GM19238 (cell line): ENCODE data around the gene SPATA4.
A peak's percentile ranks its signal among the peaks of the same experiment; 100 is the strongest.
"Not testable (repeated sequence)": the region's sequence is repeated elsewhere in the genome, so short reads cannot be mapped to it uniquely, and the experiment has no call there.

Experiments
- DNase-seq: peaks from one replicate; pipeline ENCODE4 v3.0.0; 2011; ENCODE audit warnings: low spot score; ENCODE audit not compliant: insufficient read length

SPATA4 gene

GRCh38 chr4:176195184-176195978, at the start of gene SPATA4:
Gene SPATA4 (minus strand): TSS chr4:176195585. CDS start chr4:176195562, 23 bp downstream.
- peak; percentile 86 for DNase-seq

- no peak for DNase-seq
Observed at GRCh38 chr4:176242764-176243347, 47.5 kb upstream of the SPATA4 start.

GRCh38 chr4:176241703-176242102, 46.3 kb upstream of the SPATA4 start:
- DNase-seq = no peak

- DNase-seq = no peak
Observed at GRCh38 chr4:176238826-176239225, 43.4 kb upstream of the SPATA4 start.

GRCh38 chr4:176238157-176238610, 42.8 kb upstream of the SPATA4 start:
- no peak for DNase-seq

- no peak for DNase-seq
Observed at GRCh38 chr4:176236946-176237345, 41.6 kb upstream of the SPATA4 start.

GRCh38 chr4:176230836-176231235, 35.5 kb upstream of the SPATA4 start:
- no peak for DNase-seq

GRCh38 chr4:176229645-176230044, 34.3 kb upstream of the SPATA4 start:
- DNase-seq = no peak

GRCh38 chr4:176226736-176227135, 31.4 kb upstream of the SPATA4 start:
- no peak for DNase-seq

GRCh38 chr4:176223561-176223960, 28.2 kb upstream of the SPATA4 start:
- no peak for DNase-seq

- no peak for DNase-seq
Observed at GRCh38 chr4:176222149-176222548, 26.8 kb upstream of the SPATA4 start.

GRCh38 chr4:176217510-176217909, 22.1 kb upstream of the SPATA4 start:
- DNase-seq = no peak

GRCh38 chr4:176212351-176212750, 17.0 kb upstream of the SPATA4 start:
- not testable (repeated sequence) for DNase-seq

GRCh38 chr4:176210579-176211296, 15.4 kb upstream of the SPATA4 start:
- no peak for DNase-seq

GRCh38 chr4:176210101-176210500, 14.7 kb upstream of the SPATA4 start:
- no peak for DNase-seq

GRCh38 chr4:176209535-176209934, 14.2 kb upstream of the SPATA4 start:
- no peak for DNase-seq

GRCh38 chr4:176207839-176208238, 12.5 kb upstream of the SPATA4 start:
- DNase-seq = no peak

GRCh38 chr4:176205299-176205698, 9.9 kb upstream of the SPATA4 start:
- no peak for DNase-seq

- DNase-seq = no peak
Observed at GRCh38 chr4:176198316-176198903, 3.0 kb upstream of the SPATA4 start.

GRCh38 chr4:176193938-176194337, 1.4 kb downstream of the SPATA4 start:
- DNase-seq = no peak

- DNase-seq = no peak
Observed at GRCh38 chr4:176193126-176193525, 2.3 kb downstream of the SPATA4 start.

- no peak for DNase-seq
Observed at GRCh38 chr4:176191974-176192373, 3.4 kb downstream of the SPATA4 start.
